Hepatic stellate cell (primary cell): ENCODE measurements around the gene SORCS2.

Experiments used
- DNase-seq: peaks from one replicate; pipeline ENCODE4 v3.0.0; 2011; ENCODE audit warnings: low spot score

The SORCS2 gene

GRCh38 chr4:7186516-7187167, 5.7 kb upstream of the SORCS2 start:
- DNase-seq, result no peak

DNA sequence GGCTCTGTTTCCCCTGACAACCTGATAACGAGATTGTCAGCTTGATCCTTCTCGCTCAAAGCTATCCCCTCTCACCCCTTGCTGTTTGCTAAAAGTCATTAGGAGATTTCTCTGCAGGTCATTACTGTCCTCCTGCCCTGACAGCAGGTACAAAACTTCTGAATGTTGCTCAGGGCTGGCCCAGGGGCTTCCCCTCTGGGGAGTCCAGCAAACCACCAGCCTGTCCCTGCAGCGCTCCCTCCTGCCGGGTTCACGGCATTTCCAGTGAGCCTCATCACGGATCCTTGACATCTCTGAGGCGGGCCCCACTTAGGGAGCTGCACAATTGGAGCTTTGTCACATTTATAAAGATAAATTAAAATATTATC, 5.2 kb upstream of the SORCS2 start:
- no peak for DNase-seq

DNA sequence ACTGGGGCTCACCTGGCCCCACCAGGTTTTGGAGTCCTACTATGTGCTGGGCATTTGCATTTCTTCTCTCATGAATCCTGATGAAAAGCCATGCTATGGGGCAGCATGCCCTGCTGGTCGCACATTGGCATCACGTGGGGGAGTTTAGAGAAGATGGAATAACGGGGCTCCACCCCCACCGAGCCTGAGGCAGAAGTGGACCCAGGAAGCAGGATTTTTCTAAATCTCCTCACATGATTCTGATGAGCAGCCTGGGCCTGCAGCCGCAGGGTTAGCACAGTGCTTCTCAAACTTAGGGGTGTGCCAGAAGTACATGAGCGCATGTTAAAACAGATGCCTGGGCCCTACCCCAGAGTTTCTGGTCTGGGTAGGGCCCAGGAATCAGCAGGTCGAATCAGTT, 4.6 kb upstream of the SORCS2 start:
- DNase-seq, result no peak

- no peak for DNase-seq
These were observed 3.3 kb upstream of the SORCS2 start for GRCh38 chr4:7189066-7189465.

DNA sequence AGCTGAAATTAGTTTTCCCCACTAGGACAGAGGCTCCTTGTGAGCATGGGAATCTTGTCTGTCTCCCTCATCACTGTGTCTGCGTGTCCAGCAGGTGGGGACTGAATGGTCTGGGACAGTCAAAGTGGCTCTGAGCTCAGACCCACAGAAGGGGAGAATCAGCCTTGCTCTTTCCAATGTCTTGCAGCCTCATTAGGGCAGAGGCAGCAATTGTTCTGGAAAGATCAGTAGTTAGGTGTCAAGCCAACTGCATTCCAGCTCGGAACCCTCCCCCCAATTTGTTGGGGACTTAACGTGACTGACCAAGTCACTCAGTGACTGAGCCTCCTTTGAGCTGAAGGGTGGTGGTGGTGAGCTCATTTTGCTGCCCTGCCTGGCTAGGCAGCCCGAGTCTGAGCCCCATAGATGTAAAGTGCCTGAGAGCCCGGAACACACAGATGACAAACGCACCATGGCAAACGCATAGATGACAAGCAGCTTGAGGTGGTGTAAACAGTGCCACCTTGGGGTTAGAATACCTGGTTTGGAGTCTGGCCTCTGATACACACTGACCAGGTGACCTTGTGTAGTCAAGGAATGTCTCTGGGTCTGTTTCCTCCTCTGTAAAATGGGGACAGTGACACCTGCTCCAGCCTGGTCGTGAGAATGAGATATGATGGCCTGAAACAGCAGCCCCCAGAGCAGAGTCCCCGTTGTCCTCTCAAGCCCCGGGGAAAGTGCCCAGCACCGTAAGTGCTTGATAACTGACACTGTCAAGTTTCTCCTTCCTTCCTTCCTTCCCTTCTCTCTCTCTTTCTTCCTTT, 2.7 kb upstream of the SORCS2 start:
- DNase-seq, result no peak

DNA sequence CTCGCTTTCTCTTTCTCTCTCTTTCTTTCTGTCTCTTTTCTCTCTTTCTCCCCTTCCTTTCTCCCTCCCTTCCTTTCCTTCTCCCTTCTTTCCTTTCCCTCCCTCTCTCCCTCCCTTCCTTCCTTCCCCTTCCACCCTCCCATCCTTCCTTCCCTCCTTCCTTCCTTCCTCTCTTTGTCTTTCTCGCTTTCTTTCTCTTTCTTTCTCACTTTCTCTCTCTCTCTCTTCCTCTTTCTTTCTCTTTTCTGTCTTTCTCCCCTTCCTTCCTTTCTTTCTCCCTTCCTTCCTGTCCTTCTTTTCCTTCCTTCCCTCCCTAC, 2.1 kb upstream of the SORCS2 start:
- no peak for DNase-seq

DNA sequence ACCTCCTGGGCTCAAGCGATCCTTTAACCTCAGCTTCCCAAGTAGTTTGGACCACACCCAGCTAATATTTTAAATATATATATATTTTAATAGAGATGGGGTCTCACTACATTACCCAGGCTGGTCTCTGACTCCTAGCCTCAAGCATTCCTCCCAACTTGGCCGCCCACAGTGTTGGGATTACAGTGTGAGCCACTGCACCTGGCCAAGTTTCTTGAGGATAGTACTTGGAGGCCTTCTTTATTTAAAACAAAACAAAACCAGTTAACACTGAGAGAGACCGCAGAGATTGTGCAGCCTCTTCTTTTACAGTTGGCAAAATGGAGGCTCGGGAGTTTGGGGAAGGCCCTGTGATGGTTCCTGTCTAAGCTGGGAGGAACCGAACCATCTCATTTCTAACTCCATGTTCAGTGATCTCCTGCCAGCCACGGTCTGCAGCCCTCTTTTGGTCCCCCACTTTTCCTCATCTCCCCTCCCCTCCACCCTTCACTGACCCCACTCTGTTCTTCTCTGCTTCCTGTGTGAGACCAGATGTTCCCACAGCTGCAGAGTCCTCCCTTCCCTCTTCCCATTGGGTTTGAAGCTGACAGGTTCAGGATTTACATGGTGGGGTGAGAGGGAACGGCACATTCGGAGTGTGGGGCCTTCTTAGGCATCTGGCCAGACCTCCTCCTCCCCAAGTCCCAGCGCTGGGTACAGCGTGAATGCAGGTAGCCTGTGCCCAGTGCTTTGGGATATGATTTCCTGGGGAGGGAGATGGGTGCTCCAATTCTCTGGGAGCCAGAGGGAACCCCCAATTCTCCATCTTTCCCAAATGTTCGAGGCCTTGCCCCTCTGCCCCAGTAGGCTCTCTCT, 1.4 kb upstream of the SORCS2 start:
- no peak for DNase-seq

GRCh38 chr4:7191546-7192251, 639 bp upstream of the SORCS2 start:
- DNase-seq, result no peak

- DNase-seq, result no peak
These were observed 956 bp downstream of the SORCS2 start for GRCh38 chr4:7193030-7193958.

DNA sequence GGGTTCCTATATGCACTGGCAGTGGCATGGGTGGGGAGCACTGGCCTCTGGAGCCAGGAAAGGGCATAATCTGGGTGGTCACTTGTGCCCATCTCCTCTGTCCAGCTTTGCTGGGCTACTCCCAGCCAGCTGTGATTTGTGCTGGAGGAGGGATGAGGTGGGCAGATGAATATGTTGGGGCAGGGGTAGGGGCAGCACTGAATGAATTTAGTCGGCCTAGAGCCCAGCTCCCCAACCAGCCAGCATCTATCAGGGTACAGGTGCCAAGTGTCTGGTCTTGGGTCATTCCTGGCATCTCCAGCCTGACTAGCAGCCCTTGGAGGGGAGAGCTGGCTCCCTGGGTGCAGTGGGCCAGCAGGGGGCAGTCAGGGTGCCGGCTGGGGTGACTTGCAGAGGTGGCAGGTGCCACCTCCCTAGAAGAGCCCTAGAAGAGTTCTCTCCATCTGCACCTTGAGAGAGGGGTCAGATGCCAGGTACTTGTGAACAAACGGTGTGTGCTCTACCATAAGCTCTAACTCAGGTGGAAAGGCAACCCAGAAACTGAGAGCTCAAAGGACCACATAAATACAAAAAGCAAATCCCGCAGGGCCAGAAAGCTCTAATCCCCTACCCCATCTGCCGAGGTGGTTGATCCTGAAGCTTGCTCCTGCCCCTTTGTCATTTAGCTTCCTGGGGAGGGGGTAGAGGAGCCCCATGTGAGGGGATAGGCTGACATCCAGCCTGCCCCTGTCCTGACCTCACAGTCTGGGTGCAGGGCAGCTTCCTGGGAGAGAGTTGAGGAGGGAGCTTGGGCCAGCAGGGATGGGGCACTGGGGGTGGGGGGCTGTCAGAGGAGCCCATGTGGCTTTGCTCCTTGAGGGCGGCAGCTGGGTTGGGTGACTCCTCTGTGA, 2.2 kb downstream of the SORCS2 start:
- DNase-seq, result no peak

DNA sequence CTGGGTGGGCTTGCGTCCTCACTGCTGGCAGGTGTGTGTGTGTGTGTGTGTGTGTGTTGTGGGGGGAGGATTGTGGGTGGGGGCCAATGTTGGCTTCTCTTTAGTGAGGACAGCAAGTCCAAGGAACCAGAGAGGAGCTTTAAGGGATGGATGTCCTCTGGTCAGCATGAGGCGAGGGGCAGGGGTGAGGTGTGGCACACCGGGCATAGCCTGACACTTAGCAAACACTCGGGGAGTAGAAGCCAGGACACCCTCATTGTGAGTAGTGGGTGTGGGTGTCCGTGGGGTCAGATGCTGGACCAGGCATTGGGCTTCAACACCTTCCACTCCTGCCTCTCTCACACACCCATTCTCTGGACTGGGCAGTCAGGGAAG, 2.8 kb downstream of the SORCS2 start:
- no peak for DNase-seq

- no peak for DNase-seq
These were observed 3.4 kb downstream of the SORCS2 start for GRCh38 chr4:7195546-7196287.

GRCh38 chr4:7196288-7196651, 3.9 kb downstream of the SORCS2 start:
- no peak for DNase-seq

DNA sequence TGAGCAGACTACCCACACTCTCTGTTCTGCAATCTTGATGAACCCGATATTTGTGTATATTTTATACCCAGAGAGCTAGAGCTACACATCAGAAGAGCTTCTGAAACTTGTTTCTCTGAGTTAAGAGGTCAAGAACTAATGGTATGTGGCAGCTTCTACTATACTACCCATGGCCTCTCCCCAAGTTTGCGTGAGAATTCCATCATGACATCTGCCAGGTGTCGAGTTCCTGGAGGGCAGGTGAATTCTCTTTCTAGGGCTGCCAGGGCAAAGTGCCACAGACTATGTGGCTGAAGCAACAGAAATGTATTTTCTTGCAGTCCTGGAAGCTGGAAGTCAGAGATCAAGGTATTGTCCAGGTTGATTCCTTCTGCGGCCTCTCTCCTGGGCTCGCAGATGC, 4.4 kb downstream of the SORCS2 start:
- no peak for DNase-seq

- no peak for DNase-seq
These were observed 5.6 kb downstream of the SORCS2 start for GRCh38 chr4:7197910-7198309.

- no peak for DNase-seq
These were observed 6.2 kb downstream of the SORCS2 start for GRCh38 chr4:7198440-7199128.

DNA sequence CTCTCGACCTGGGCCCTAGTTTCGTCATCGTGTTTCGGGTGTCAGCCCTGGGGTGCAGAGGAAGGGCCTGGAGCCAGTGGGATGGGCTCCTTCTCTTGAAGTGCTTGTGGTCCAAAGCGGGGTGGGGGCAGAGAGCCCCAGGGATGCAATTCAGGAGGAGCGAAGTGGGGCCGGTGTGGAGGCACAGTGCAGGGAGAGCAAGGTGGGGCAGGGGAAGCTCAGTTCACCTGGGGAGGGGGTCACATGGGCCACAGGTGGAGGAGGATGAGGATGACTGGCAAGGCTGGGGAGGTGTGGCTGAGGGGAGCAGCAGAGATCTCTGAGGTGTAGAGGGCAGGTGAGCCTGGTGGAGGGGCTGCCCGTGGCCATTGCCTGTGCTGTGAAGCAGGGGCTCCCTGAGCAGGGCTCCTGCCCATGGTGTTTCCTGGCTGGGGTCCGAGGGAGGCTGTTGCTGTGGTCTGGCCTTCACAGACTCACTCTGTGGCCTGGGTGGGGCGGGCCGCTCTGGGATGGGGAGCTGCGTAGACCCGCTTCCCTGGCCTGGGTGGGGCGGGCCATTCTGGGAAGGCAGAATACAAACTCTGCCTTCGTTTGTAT, 6.9 kb downstream of the SORCS2 start:
- no peak for DNase-seq

GRCh38 chr4:7199771-7200441, 7.6 kb downstream of the SORCS2 start:
- DNase-seq, result no peak
